GM18517 (cell line): ENCODE results near the gene DNAL4.
"Not testable (repeated sequence)": the region's sequence is repeated elsewhere in the genome, so short reads cannot be mapped to it uniquely, and the experiment has no call there.

Experiments used
- ATAC-seq: cut with Tn5 transposase; IDR thresholded peaks from one replicate; pipeline ENCODE4 v1.9.1; 2021; ENCODE audit warnings: mild to moderate bottlenecking, moderate library complexity; ENCODE audit not compliant: unreplicated experiment

The DNAL4 gene

DNA sequence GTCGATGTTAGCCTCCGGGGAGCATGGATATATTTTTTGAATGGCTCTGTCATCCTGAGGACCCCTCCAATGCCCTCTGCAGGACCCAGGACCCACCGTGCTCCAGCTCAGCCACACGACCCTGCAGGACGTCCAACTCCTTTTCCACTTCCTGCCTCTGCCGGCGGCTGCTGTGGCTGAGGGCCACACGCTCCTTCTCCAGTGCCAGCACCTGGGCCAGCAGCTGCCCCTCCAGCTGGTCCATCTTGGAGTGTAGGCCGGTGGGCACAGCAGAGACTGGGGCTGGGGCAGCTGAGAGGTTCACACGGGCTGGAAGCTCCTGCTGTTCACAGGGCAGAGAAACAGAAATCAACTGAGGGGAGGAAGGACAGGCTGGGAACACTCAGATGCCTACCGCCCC lies 34.2 kb upstream of the DNAL4 start:
- ATAC-seq, result no peak

DNA sequence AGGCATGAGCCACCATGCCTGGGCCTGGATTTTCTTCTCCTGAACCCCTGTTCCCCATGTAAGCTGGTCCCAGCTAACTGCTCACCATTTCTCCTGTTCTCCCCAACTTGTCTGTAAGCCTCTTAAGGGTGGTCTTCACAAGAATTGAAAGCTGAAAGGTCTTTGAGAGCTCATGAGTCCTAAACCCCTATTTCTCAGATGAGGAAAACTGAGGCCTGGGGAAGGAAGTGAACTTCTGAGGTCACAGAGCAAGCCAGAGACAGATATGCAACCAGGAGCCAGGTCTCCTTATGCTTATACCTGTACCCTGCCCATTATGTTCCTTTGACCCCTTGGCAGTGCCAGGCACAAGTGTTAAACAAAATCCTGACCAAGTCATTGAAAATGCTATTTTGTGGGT lies 33.6 kb upstream of the DNAL4 start:
- no peak for ATAC-seq

DNA sequence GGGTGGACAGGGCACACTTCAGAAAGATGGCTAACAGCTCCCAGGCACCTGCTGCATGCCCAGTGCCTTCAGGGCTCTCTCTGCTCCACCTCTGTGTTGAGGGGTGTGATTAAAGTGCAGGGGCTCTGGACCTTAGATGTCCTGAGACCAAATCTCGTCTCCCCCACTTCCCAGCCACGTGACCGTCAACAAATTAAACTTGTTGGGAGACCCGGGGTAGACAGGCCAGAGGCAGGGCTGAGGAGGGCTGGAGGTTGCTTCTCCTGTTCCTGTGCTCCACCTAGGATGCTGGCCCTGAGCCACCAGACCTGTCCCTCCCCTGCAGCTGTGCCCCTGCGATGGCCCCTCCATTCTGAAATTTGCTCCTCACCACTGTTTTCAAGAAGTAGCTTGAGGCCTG lies 32.9 kb upstream of the DNAL4 start:
- ATAC-seq, result no peak

DNA sequence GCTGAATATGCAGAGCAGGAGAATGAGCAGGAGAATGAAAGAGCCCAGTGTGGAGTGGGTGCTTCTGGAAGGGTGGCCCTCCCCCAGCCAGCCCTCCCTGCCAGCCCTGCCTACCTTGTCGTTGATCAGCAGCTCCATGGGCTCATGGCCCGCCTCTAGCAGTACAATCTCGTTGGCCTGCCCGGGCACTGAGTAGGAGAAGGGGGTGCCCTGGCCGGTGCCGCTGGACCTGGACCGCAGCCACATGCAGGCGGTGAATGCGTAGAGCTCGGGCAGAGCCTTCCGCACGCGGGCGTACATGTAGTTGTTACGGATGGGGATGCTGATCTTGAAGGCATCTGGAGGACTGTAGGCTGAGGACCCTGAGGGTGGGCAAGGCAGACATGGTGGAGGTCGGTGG lies 32.4 kb upstream of the DNAL4 start:
- no peak for ATAC-seq

DNA sequence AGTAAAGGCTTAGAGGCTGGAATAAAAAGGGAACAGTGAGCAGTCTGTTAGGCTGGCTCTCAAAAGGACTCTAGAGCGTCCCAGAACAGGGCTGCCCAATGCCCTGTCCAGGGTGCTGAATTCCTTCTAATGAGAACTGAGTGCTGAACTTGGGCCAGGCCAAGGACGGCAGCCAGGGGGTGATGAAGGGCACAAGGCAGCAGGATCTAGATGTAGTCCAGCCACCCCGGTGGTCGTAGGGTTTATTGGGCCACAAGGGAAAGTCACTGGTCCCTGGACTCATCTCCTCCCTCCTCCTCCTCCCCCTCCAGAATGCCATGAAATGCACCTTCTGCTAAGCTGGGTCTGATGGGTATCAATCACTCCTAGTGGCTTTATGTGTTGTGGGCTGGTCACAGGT lies 30.6 kb upstream of the DNAL4 start:
- no peak for ATAC-seq

DNA sequence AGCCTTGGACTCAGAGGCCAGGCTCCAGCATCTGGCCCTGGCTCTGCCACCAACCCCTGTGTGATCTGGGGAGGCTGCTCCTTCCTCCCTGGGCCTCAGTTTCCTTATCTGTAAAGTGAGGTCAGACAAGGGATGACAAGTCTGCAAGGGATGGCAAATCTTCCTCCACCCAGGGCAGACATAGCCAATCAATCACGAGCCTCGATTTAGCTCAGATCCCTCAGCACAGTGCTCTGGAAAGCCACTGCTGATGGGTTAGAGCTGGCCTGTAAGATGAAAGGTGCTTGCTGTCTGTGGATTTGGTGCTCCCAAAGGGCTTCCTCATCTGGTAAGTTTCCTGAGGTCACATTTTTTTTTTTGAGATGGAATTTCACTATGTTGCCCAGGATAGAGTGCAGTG lies 29.7 kb upstream of the DNAL4 start:
- no peak for ATAC-seq

DNA sequence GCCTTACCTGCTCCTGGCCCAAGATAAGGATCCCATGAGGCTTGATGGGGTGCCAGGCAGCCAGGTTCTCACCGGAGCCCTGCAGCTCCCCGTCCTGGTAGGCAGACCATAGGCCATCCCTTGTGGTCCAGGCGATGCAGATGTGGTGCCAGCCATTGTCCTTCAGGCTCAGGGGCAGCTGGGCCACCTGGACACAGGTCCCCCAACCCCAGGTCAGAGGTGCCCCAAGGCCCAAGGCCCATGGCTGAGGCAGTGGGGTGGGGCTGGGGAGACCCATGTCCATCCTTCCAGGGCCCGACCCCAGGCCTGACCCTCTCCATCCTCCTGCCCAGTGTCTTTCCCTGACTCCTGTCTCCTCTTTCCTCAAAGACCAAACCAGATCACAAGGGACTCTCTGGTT lies 29.1 kb upstream of the DNAL4 start:
- ATAC-seq, result no peak

DNA sequence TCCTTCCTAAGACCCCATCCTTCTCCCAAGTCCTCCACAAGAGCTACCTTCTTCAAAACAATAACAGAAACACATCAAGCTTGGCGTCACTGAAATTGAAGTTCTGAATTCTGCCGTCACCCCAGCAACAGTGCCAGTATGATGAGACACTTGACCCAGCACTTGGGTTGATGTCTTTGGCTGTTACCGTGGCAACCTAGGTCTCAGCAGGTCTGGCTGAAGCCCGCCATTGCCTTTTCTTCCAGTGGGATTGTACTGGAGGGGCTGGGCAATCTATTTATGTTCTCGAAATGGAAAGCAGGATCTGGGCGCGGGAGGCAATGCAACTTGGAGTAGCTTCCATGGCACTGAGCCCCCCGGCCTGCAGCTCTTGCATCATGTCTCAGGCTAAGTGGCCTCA lies 26.1 kb upstream of the DNAL4 start:
- ATAC-seq, result no peak

DNA sequence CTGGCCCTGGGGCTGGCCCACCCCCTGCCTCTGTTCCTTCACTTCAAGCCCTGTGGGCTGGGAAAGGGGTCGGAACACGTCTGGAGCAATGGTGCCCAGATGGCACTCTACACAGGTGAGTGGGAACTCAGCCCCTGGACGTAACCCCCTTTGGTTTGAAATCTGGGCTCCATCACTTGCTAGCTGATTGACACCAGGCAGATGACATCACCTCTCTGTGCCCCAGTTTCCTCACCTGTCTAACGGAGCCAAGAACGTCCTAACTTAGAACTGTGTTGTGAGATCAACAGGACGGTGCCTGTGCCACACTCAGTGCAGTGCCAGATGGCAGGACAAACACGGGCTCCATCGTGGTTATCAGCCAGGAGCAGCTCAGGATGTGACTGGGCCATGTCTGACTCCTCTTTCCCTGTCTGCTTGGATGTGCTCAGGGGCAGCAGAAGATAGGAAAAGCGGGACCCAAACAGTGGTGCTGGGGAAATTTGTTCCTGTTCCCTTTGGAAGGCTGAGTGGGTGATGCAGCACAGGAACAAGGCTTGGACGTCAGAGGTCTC lies 25.5 kb upstream of the DNAL4 start:
- no peak for ATAC-seq

DNA sequence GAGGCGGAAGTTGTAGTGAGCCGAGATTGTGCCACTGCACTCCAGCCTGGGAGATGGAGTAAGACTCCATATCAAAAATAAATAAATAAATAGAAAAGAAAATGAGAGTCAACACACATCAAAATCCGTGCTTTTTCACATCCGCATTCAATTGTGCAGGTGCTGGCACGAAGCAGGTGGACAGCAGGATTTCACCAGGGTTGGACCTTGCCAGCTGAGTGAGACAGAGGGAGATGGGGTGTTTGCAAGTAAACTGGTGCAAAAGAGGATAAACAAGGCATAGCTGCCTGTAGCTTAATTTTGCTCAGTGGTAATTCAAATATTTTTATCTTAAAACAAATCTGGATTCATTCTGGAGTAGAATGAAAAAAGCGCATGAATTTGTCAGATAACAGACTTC lies 23.3 kb upstream of the DNAL4 start:
- ATAC-seq, result no peak

DNA sequence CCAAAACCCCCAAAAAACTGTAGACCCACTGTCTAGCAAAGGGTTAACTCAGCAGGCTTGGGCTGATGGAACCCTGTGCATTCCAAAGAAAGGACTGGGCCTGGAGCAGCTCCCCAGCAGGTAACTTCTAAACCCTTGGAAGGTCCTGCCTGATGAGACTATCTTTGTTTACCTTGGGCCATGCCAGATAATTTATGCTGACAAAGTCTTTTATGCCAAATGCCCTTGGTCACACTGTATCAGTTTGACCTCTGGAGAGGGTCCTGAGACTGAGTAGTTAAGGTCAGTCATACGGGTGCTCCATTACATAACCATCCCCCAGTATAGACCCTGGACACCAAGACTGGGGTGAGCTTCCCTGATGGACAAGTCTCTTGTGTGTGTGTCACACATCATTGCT lies 21.9 kb upstream of the DNAL4 start:
- ATAC-seq, result no peak

DNA sequence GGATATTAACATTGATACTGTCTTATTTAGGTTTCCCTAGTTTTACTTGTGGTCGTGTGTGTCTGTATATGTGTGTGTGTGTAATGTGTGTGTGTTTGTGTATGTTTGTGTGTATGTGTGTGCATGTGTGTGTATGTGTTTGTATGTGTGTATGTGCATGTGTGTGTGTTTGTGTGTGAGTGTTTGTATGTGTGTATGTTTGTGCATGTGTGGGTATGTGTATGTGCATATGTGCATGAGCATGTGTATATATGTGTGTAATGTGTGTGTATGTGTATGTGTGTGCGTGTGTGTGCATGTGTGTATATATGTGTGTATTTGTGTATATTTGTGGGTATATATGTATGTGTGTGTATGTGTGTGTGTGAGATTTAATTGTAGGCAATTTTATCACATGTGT lies 17.3 kb upstream of the DNAL4 start:
- ATAC-seq, result no peak

DNA sequence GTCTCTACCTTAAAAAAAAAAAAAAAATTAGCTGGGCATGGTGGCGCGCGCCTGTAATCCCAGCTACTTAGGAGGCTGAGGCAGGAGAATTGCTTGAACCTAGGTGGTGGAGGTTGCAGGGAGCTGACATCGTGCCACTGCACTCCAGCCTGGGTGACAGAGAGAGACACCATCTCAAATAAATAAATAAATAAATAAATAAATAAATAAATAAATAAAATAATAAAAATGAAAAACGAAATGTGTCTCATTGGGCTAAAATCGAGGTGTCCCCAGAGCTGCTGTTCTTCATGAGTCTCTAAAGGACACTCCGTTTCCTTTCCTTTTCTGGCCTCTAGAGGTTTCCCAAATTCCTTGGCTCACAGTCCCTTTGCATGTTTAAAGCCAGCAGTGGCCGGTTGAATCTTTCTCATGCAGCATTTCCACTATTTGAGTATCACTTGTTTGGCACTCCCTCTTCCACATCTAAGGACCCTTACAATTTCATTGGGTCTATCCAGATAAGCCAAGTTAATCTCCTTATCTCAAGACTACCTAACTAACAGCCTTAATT lies 11.2 kb upstream of the DNAL4 start:
- not testable (repeated sequence) for ATAC-seq

DNA sequence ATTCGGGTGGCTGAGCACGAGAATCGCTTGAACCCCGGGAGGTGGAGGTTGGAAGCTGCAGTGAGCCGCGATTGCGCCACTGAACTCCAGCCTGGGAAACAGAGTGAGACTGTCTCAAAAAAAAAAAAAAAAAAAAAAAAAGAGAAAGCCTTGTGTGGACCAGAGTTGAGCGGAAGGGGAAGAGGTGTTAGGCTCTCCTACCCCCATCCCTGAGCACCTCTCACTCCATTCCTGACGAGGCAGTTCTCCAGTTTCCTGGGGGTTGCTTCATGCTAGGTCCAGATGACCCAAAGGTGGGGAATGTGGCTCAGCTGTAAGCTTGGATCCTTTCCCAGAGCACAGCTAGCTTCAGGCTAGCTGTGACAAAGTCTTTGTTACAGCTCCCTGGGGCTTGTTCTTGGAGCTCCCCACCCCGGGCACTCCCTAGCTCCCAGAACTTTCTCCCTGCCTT lies 8.8 kb upstream of the DNAL4 start:
- ATAC-seq, result no peak

DNA sequence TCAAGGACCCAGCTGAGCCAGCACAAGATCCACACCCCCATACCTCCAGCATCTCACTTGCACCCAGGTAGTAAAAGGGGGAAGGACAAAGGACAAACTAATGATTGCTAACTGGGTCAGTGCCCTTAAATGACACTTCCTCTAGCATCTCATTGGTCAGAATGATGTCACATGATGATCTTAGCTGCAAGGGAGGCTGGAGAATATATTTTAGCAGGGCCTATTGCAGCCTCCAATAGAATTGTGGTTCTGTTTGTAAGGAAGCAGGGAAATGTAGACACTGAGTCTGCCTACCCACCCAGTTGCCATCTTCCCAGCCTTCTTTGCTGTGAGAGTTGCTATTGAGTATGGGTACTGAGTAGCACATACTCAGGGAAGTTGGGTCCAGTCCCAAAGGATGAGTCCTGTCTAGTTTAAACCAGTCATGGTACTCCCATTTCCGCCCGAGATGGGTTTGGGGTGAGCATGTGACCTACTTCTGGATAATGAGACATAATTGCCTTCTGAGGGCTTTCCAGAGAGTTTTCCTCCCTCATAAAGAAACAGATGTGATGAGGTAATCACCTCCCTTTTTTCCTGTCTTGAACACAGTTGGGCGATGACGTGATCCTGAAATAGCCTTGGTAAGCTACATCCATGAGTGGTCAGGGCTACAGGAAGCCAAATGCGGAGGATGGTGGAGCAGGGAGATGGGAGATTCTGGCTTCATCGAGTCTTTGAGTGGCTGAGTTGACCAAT lies 5.5 kb upstream of the DNAL4 start:
- no peak for ATAC-seq

DNA sequence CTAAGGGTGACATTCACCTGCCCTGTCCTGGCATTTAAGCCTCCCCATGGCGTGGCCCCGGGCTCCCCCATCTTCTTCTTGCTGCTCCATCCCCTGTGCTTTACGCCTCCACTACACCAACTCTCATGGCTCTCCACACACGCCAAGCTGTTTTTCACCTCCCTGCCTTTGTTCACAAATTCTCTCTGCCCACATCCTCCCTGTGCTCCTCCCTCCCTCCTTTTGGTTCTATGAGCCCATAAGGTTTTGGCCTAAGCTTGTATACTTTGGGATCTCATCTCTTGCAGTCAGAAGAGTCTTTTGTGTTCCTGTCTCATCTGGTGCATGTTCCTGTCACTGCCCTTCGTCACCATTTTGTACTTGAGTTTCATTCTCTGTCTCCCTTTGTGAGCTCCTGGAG lies 4.6 kb upstream of the DNAL4 start:
- no peak for ATAC-seq

DNA sequence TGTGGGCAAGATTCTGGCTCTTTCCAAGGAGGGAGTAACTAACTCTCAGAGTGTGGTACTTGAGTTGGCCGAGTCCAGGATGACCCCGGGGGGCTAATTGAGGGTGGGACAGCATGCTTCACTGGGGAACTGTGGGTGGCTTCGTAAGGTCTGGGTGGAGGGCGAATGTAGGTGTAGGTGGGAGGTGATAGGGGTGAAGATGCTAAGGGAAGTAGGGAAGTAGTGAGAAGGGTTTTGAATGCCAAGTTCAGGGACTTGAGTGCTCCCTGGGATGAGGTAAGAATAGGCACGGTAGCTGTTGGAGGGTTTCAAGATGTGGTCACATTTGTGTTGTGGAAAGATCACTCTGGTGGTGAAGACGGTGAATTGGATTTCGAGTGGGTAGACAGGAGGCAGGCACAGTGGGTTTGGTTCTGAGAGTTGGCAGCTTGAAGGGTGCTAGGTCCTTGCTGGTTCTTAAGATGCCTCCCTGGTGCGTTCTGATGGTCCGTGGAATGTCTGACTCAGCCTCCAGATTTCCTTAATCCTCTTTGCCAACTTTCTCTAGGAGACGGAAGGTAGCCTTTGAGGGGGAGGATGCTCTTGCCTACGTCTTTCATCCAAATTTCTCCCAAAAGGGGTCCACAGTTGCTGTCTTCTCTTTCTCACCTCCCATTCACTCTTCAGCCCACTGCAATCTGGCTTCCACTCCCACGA lies 2.5 kb upstream of the DNAL4 start:
- ATAC-seq, result no peak

DNA sequence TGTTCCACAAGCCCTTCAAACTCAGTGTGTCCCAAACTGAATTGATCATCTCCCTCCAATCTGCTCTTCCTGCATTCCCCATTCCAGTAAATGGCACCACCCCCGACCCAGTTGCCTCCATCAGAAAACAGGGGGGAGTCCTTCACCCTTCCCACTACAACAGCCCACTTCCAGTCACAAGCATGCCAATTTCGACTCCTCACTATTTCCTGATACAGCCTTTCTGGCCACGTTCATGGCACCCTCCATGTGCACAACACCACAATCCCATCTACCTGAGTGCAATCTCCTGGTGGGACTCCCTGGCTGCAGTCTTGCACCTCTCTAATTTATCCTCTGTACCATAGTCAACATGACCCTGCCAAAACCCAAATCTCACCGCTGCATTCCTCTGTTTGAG lies 1.6 kb upstream of the DNAL4 start:
- no peak for ATAC-seq

DNA sequence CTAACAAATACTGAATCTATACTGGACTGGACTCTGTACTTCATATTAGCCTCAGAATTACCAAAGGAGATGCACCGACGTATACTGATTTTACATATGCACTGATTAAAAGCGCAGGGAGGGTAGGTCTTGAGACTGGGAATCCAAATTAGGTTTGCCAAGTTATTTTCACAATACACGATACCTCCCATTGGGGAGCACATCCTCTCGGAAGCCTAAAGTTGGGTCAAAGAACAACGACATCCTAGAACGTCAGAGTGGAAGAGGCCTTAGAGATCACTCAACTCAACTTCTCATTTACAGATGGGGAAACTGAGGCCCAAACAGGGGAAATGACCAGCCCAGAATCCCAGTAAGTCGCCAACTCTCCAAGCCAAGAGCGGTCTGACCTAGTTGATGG lies 626 bp downstream of the DNAL4 start:
- no peak for ATAC-seq

DNA sequence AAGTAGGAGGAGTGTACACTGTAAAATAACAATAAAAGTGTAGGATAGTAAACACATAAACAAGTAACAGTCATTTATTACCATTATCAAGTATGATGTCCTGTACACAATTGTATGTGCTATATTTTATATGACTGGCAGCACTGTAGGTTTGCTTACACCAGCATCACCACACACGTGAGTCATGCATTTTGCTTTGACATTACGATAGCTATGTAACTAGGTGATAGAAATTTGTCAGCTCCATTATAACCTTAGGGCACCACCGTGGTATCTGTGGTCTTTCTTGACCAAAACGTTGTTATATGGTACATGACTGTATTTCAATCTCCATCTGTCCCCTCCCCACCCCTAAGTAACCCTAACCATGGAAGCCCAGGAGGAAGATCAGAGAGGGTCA lies 1.1 kb downstream of the DNAL4 start:
- ATAC-seq, result no peak

DNA sequence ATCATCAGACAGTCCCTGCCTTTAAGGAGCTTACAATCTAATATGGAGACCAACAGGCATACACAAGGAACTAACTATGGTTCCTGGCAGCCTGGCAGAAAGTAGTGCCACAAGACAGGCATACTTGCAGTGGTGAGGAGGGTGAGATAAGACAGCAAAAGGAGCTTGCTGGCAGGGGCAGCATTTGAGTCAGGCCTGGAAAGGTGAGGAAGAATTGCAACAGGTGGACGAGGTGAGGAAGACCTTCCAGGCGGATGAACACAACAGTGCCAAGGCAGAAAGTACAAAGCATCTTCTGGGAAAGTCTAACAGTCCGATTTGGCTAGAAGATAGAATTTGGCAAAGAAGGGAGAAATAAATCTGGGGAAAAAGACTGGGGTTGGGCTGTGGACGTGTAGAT lies 4.3 kb downstream of the DNAL4 start:
- ATAC-seq, result no peak

DNA sequence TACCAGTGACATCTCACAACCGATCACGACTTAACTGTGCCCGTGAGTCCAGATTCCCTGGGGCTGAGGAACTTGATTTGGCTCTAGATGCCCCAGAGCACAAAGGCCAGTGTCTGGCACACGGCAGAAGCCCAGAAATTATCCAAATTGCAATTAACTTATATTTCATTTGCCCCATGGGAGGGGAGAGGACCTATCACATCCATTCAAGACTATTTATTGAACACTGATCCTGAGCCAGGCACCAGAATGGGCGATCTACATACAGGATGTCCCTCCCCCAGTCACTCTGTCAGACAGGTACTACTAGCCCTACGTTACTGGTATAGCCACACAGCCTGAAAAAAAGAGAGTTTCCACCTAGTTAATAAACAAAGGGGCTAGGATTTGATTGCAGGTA lies 5.1 kb downstream of the DNAL4 start:
- no peak for ATAC-seq
